Upper lobe of left lung (tissue), 4 donors: ENCODE results near the gene PLCB1.

Experiments used
- EP300 ChIP-seq, 4 donors: sonication (generic); formaldehyde crosslinking; IDR thresholded peaks; one replicate each; pipeline ENCODE4 v1.5.1; 2017; ENCODE audit warnings: antibody characterized with exemption in 4 of 4, control low read depth in 2 of 4
- POLR2A ChIP-seq, 4 donors: fragments of 450-650 bp; IDR thresholded peaks; one replicate each; pipeline ENCODE4 v1.5.1; 2016 to 2017; ENCODE audit warnings: antibody characterized with exemption in 4 of 4, mild to moderate bottlenecking in 2 of 4
- TF ChIP-seq, protein P1 (sequence below), 6 experiments: fragments of 450-650 bp in 4 of 6; fragments of 200-600 bp in 2 of 6; sonication (generic) in 2 of 6; IDR thresholded peaks; one replicate each; pipeline ENCODE4 v1.5.1; 2016 to 2019; ENCODE audit warnings: antibody characterized with exemption in 6 of 6

- TF ChIP-seq, protein P1, sequence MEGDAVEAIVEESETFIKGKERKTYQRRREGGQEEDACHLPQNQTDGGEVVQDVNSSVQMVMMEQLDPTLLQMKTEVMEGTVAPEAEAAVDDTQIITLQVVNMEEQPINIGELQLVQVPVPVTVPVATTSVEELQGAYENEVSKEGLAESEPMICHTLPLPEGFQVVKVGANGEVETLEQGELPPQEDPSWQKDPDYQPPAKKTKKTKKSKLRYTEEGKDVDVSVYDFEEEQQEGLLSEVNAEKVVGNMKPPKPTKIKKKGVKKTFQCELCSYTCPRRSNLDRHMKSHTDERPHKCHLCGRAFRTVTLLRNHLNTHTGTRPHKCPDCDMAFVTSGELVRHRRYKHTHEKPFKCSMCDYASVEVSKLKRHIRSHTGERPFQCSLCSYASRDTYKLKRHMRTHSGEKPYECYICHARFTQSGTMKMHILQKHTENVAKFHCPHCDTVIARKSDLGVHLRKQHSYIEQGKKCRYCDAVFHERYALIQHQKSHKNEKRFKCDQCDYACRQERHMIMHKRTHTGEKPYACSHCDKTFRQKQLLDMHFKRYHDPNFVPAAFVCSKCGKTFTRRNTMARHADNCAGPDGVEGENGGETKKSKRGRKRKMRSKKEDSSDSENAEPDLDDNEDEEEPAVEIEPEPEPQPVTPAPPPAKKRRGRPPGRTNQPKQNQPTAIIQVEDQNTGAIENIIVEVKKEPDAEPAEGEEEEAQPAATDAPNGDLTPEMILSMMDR (IDR thresholded peaks at IDR 0.05), result no peak
- no peak for TF ChIP-seq POLR2A (IDR thresholded peaks at IDR 0.05)
- TF ChIP-seq EP300 (IDR thresholded peaks at IDR 0.05), result no peak
Observed at GRCh38 chr20:8675896-8676295, 543.8 kb downstream of the PLCB1 start.
